ENCODE results near the gene RABGAP1L.

GRCh38 chr1:174894117-174894762 lies 734.9 kb downstream of the RABGAP1L start:
- TF ChIP-seq CTCF (conservative IDR thresholded peaks at IDR 0.05; ENCODE audit: low read length) (no peak), EZH2phosphoT487 (IDR thresholded peaks at IDR 0.05; ENCODE audit: borderline replicate concordance, low read depth, low read length) (no peak)

All from OCI-LY7 (cell line).